HFF-Myc (cell line): ENCODE data around the gene MSMB.
"Not testable (repeated sequence)": the region's sequence is repeated elsewhere in the genome, so short reads cannot be mapped to it uniquely, and the experiment has no call there.

Experiments used
- DNase-seq: peaks from one replicate; pipeline ENCODE4 v3.0.0-alpha.2; 2011; ENCODE audit warnings: low read depth; ENCODE audit errors: extremely low read depth
- H3K4me3 ChIP-seq: replicated peaks from 2 replicates; pipeline ENCODE4 v1.5.1; 2011; ENCODE audit warnings: low read depth, mild to moderate bottlenecking, control low read depth, low read length
- CTCF ChIP-seq: IDR thresholded peaks from 2 replicates; pipeline ENCODE4 v1.5.1; 2012; ENCODE audit warnings: mild to moderate bottlenecking, low read depth, low read length, control low read depth; ENCODE audit errors: missing control alignments

The MSMB gene

GRCh38 chr10:46005383-46005782 lies 40.7 kb downstream of the MSMB start:
- DNase-seq: no peak
- no peak overlapping the region for H3K4me3 ChIP-seq
- no peak for TF ChIP-seq CTCF

GRCh38 chr10:46004963-46005362 lies 41.1 kb downstream of the MSMB start:
- H3K4me3 ChIP-seq: no peak overlapping the region
- no peak for DNase-seq
- no peak for TF ChIP-seq CTCF

- no peak overlapping the region for H3K4me3 ChIP-seq
- TF ChIP-seq CTCF: no peak
- no peak for DNase-seq
Observed at GRCh38 chr10:46002916-46003693, 43.0 kb downstream of the MSMB start.

GRCh38 chr10:46002189-46002687 lies 43.8 kb downstream of the MSMB start:
- H3K4me3 ChIP-seq: not testable (repeated sequence)

GRCh38 chr10:46001187-46001756 lies 44.8 kb downstream of the MSMB start:
- DNase-seq: no peak
- no peak for TF ChIP-seq CTCF

More at GRCh38 chr10:46002189-46002687, 43.8 kb downstream of the MSMB start:
- not testable (repeated sequence) for DNase-seq

GRCh38 chr10:46000538-46000937 lies 45.5 kb downstream of the MSMB start:
- DNase-seq: no peak
- TF ChIP-seq CTCF: no peak
- no peak overlapping the region for H3K4me3 ChIP-seq

More at GRCh38 chr10:46001187-46001756, 44.8 kb downstream of the MSMB start:
- H3K4me3 ChIP-seq: no peak overlapping the region

GRCh38 chr10:45999955-46000354 lies 46.1 kb downstream of the MSMB start:
- not testable (repeated sequence) for DNase-seq, H3K4me3 ChIP-seq
